SK-N-SH (cell line): Measurements from ENCODE around the gene CNOT1.

Experiments
- JUND ChIP-seq: IDR thresholded peaks from 2 replicates; pipeline ENCODE4 v1.4.0; 2012
- MXI1 ChIP-seq: IDR thresholded peaks from 2 replicates; pipeline ENCODE4 v1.6.1; 2012; ENCODE audit warnings: mild to moderate bottlenecking, low read depth, low read length, improper control_type of control experiment
- POLR2AphosphoS5 ChIP-seq: IDR thresholded peaks from 2 replicates; pipeline ENCODE4 v1.6.1; 2012; ENCODE audit warnings: low read depth, low read length
- RCOR1 ChIP-seq: fragments of 150-350 bp; IDR thresholded peaks from 2 replicates; pipeline ENCODE4 v1.6.1; 2017; ENCODE audit warnings: antibody characterized with exemption, low read length
- TF ChIP-seq, protein P1 (sequence below): fragments of 200-600 bp; sonication (generic); IDR thresholded peaks from 2 replicates; pipeline ENCODE4 v1.6.1; 2017; ENCODE audit warnings: antibody characterized with exemption, mild to moderate bottlenecking, moderate library complexity
- TF ChIP-seq, protein P2 (sequence below): IDR thresholded peaks from 2 replicates; pipeline ENCODE4 v1.4.0; 2012; ENCODE audit warnings: low read depth, borderline replicate concordance

DNA sequence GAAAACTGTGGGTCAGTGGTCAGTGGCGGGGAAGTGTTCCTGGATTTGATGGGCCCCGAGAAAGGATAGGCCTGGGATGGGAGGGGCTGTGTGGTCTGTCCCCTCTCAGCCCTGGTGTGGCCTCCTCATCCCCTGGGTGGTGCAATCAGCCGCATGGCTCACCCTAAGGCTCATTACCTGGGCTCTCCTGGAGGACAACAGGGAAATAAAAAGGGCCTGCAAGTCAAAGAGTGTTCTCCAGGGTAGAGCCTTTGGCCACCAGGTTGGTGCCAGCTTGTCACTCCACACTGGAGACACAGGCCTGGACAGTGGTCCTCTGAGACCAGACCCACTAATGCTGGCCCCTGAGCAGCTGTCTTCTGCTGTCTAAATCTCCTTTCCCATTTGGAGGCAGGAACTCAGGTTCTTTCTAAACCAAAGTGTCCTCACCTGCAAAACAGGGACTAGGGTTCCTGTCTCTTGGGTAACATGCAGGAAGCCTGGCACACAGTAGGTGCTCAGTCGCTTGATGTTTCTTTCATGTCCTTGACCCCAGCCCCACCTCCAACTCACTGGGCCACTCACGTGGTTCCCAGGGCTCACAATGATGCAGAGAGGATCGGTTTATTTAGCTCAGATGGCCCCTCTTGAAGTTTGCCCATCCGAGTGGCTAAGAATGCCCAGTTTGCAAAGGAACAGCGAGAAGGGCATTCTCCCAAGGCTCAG is 127.3 kb downstream of the CNOT1 start:
- TF ChIP-seq JUND, result no peak
- no peak for TF ChIP-seq POLR2AphosphoS5
- TF ChIP-seq, protein P1, sequence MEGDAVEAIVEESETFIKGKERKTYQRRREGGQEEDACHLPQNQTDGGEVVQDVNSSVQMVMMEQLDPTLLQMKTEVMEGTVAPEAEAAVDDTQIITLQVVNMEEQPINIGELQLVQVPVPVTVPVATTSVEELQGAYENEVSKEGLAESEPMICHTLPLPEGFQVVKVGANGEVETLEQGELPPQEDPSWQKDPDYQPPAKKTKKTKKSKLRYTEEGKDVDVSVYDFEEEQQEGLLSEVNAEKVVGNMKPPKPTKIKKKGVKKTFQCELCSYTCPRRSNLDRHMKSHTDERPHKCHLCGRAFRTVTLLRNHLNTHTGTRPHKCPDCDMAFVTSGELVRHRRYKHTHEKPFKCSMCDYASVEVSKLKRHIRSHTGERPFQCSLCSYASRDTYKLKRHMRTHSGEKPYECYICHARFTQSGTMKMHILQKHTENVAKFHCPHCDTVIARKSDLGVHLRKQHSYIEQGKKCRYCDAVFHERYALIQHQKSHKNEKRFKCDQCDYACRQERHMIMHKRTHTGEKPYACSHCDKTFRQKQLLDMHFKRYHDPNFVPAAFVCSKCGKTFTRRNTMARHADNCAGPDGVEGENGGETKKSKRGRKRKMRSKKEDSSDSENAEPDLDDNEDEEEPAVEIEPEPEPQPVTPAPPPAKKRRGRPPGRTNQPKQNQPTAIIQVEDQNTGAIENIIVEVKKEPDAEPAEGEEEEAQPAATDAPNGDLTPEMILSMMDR, result no peak
- no peak for TF ChIP-seq MXI1
- TF ChIP-seq, protein P2, sequence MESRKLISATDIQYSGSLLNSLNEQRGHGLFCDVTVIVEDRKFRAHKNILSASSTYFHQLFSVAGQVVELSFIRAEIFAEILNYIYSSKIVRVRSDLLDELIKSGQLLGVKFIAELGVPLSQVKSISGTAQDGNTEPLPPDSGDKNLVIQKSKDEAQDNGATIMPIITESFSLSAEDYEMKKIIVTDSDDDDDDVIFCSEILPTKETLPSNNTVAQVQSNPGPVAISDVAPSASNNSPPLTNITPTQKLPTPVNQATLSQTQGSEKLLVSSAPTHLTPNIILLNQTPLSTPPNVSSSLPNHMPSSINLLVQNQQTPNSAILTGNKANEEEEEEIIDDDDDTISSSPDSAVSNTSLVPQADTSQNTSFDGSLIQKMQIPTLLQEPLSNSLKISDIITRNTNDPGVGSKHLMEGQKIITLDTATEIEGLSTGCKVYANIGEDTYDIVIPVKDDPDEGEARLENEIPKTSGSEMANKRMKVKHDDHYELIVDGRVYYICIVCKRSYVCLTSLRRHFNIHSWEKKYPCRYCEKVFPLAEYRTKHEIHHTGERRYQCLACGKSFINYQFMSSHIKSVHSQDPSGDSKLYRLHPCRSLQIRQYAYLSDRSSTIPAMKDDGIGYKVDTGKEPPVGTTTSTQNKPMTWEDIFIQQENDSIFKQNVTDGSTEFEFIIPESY, result no peak
- no peak for TF ChIP-seq RCOR1
